DMS114 treated with DMSO at 0.1 percent for 48 hours (cell line): ENCODE data around the gene PI16.
"Not testable (repeated sequence)": the region's sequence is repeated elsewhere in the genome, so short reads cannot be mapped to it uniquely, and the experiment has no call there.

ENCODE experiments used
- DNase-seq: peaks from one replicate; lab custom pipeline; 2025; ENCODE audit not compliant: unreplicated experiment; lab: John Stamatoyannopoulos, UW

The PI16 gene

GRCh38 chr6:36973647-36974046, 19.1 kb downstream of the PI16 start:
- no peak for DNase-seq

- no peak for DNase-seq
Measured at GRCh38 chr6:36975231-36976006, 20.9 kb downstream of the PI16 start.

GRCh38 chr6:36976007-36976264, 21.4 kb downstream of the PI16 start:
- no peak for DNase-seq

GRCh38 chr6:36976509-36976908, 22.0 kb downstream of the PI16 start:
- DNase-seq: no peak

- DNase-seq: no peak
Measured at GRCh38 chr6:36976931-36977330, 22.4 kb downstream of the PI16 start.

- no peak for DNase-seq
Measured at GRCh38 chr6:36977470-36977941, 23.0 kb downstream of the PI16 start.

- DNase-seq: no peak
Measured at GRCh38 chr6:36978421-36979346, 24.1 kb downstream of the PI16 start.

- DNase-seq: peak; percentile 36
Measured at GRCh38 chr6:36979347-36979742, 24.8 kb downstream of the PI16 start.

- no peak for DNase-seq
Measured at GRCh38 chr6:36980129-36980528, 25.6 kb downstream of the PI16 start.

- no peak for DNase-seq
Measured at GRCh38 chr6:36980876-36981619, 26.5 kb downstream of the PI16 start.

GRCh38 chr6:36983538-36983937, 29.0 kb downstream of the PI16 start:
- no peak for DNase-seq

- peak; percentile 30 for DNase-seq
Measured at GRCh38 chr6:36984581-36985416, 30.3 kb downstream of the PI16 start.

- DNase-seq: no peak
Measured at GRCh38 chr6:36985417-36985807, 30.9 kb downstream of the PI16 start.

- peak; percentile 79 for DNase-seq
Measured at GRCh38 chr6:36985808-36986703, 31.5 kb downstream of the PI16 start, which contains the start of gene MTCH1. Gene MTCH1, minus strand, starts transcription at chr6:36986196. Its CDS starts 23 bp downstream, at chr6:36986173.

GRCh38 chr6:36986704-36987047, 32.1 kb downstream of the PI16 start:
- no peak for DNase-seq

GRCh38 chr6:36989264-36989663, 34.7 kb downstream of the PI16 start:
- no peak for DNase-seq

GRCh38 chr6:36990401-36990800, 35.9 kb downstream of the PI16 start:
- DNase-seq: not testable (repeated sequence)

GRCh38 chr6:36997811-36998722, 43.5 kb downstream of the PI16 start:
- DNase-seq: no peak

- no peak for DNase-seq
Measured at GRCh38 chr6:36998723-36999038, 44.1 kb downstream of the PI16 start.
